A673 (cell line): ENCODE data around the gene CDH23.

Experiments
- CTCF ChIP-seq: fragments of 300-800, 200-600 bp; sonication (generic); conservative IDR thresholded peaks from 2 replicates; pipeline ENCODE4 v1.5.1; 2017; ENCODE audit warnings: low read depth, mild to moderate bottlenecking, antibody characterized with exemption, low read length, moderate library complexity, mixed read lengths
- EZH2 ChIP-seq: fragments of 200-600 bp; sonication (generic); IDR thresholded peaks from 2 replicates; pipeline ENCODE4 v1.6.1; 2017; ENCODE audit warnings: borderline replicate concordance, low read depth, mild to moderate bottlenecking, mixed read lengths, antibody characterized with exemption, low read length; ENCODE audit not compliant: poor library complexity, severe bottlenecking

- no peak for TF ChIP-seq EZH2
- TF ChIP-seq CTCF: no peak
Measured at GRCh38 chr10:71723311-71723710, 326.6 kb downstream of the CDH23 start.
